GM23338 (cell line): ENCODE measurements around the gene TAAR5.

Experiments used
- CREB1 ChIP-seq: fragments of 250-450 bp; sonication (Bioruptor Pico); IDR thresholded peaks from 2 replicates; pipeline ENCODE4 v1.5.0; 2020; ENCODE audit warnings: low read depth, mild to moderate bottlenecking, moderate library complexity
- CTCF ChIP-seq, 2 experiments: fragments of 200-600 bp in 1 of 2; sonication (generic) in 1 of 2; conservative IDR thresholded peaks; 2 replicates each; pipeline versions ENCODE4 v1.5.1 to v1.6.1; 2016 to 2017; ENCODE audit warnings: antibody characterized with exemption in 2 of 2, low read depth in 2 of 2, mild to moderate bottlenecking in 2 of 2, moderate library complexity in 1 of 2
- EZH2 ChIP-seq: fragments of 200-600 bp; sonication (generic); IDR thresholded peaks from one replicate; pipeline ENCODE4 v1.8.0; 2017; ENCODE audit warnings: antibody characterized with exemption, mild to moderate bottlenecking, low read depth; ENCODE audit not compliant: unreplicated experiment
- EZH2phosphoT487 ChIP-seq: fragments of 200-600 bp; sonication (generic); IDR thresholded peaks from one replicate; pipeline ENCODE4 v1.8.1; 2018; ENCODE audit warnings: antibody characterized with exemption; ENCODE audit not compliant: unreplicated experiment
- POLR2AphosphoS5 ChIP-seq: IDR thresholded peaks from 2 replicates; pipeline ENCODE4 v1.6.1; 2016; ENCODE audit warnings: antibody characterized with exemption, low read depth
- REST ChIP-seq: IDR thresholded peaks from one replicate; pipeline ENCODE4 v1.6.1; 2018; ENCODE audit warnings: antibody characterized with exemption; ENCODE audit not compliant: unreplicated experiment
- ZNF331 ChIP-seq: fragments of 250-450 bp; sonication (Bioruptor Pico); IDR thresholded peaks from 2 replicates; pipeline ENCODE4 v1.5.0; 2020; ENCODE audit warnings: low read depth, mild to moderate bottlenecking, moderate library complexity

GRCh38 chr6:132624175-132624574 is 34.6 kb upstream of the TAAR5 start, which contains the start of gene TAAR2:
- no peak for TF ChIP-seq REST
- TF ChIP-seq CTCF (conservative IDR thresholded peaks at IDR 0.05; ENCODE audit: low read depth in 2 of 2): no peak
- TF ChIP-seq CREB1 (CRISPR knock-in tag): no peak
- no peak for TF ChIP-seq EZH2phosphoT487
- TF ChIP-seq ZNF331 (CRISPR knock-in tag): no peak
- TF ChIP-seq EZH2: no peak
- TF ChIP-seq POLR2AphosphoS5: no peak
